ENCODE data around the gene P2RX6.

GRCh38 chr22:21028277-21029251, 13.6 kb downstream of the P2RX6 start:
- TF ChIP-seq POLR2AphosphoS5 (IDR thresholded peaks at IDR 0.05; ENCODE audit: low read depth, low read length) (no peak), POLR2A (IDR thresholded peaks at IDR 0.05; ENCODE audit: low read depth, low read length) (no peak), TAF1 (IDR thresholded peaks at IDR 0.05; ENCODE audit: low read depth, low read length) (no peak), SPI1 (IDR thresholded peaks at IDR 0.05; ENCODE audit: low read depth, low read length) (no peak), PAX5 (IDR thresholded peaks at IDR 0.05; ENCODE audit: insufficient read depth, low read length, severe bottlenecking) (no peak), POU2F2 (IDR thresholded peaks at IDR 0.05; ENCODE audit: low read depth, low read length) (no peak)
